H54 (cell line): ENCODE measurements around the gene TAS2R50.
A peak's percentile ranks its signal among the peaks of the same experiment; 100 is the strongest.

ENCODE experiments used
- DNase-seq: peaks from one replicate; pipeline ENCODE4 v3.0.0; 2011; ENCODE audit warnings: low spot score, mixed read lengths; ENCODE audit not compliant: insufficient read length
- FAIRE-seq: peaks from 3 replicates; lab custom pipeline; 2011; peaks lifted over from hg19 to GRCh38; lab: Jason Lieb, UNC
- POLR2A ChIP-seq: IDR thresholded peaks from 2 replicates; pipeline ENCODE4 v1.6.1; 2011; ENCODE audit warnings: low read depth, mild to moderate bottlenecking, low read length

The TAS2R50 gene

GRCh38 chr12:10968765-10969456, 17.8 kb downstream of the TAS2R50 start:
- no peak for TF ChIP-seq POLR2A
- DNase-seq = no peak
- peak; percentile 78 for FAIRE-seq

GRCh38 chr12:10967409-10967808, 19.3 kb downstream of the TAS2R50 start:
- FAIRE-seq (peak; percentile 38), DNase-seq (peak; percentile 16)
- TF ChIP-seq POLR2A = no peak

- TF ChIP-seq POLR2A = no peak
- DNase-seq (no peak), FAIRE-seq (no peak)
These were observed 20.4 kb downstream of the TAS2R50 start for GRCh38 chr12:10966314-10966713.

- DNase-seq (no peak), FAIRE-seq (no peak)
- TF ChIP-seq POLR2A = no peak
These were observed 21.2 kb downstream of the TAS2R50 start for GRCh38 chr12:10965476-10965875.

GRCh38 chr12:10960211-10960610, 26.5 kb downstream of the TAS2R50 start:
- no peak for TF ChIP-seq POLR2A
- peak; percentile 15 for FAIRE-seq

GRCh38 chr12:10959804-10960203, 26.9 kb downstream of the TAS2R50 start:
- DNase-seq (no peak), FAIRE-seq (no peak)
- TF ChIP-seq POLR2A = no peak

More at GRCh38 chr12:10960211-10960610, 26.5 kb downstream of the TAS2R50 start:
- DNase-seq = no peak

- DNase-seq = no peak
- no peak for TF ChIP-seq POLR2A
- FAIRE-seq = no peak
These were observed 29.0 kb downstream of the TAS2R50 start for GRCh38 chr12:10957741-10958140.

GRCh38 chr12:10956085-10956484, 30.6 kb downstream of the TAS2R50 start:
- FAIRE-seq (peak; percentile 20), DNase-seq (no peak)
- TF ChIP-seq POLR2A = no peak

- no peak for FAIRE-seq
- TF ChIP-seq POLR2A = no peak
- DNase-seq = no peak
These were observed 34.1 kb downstream of the TAS2R50 start for GRCh38 chr12:10952645-10953044.

- FAIRE-seq = no peak
- no peak for DNase-seq
- TF ChIP-seq POLR2A = no peak
These were observed 43.5 kb downstream of the TAS2R50 start for GRCh38 chr12:10943167-10943566.

- peak; percentile 38 for FAIRE-seq
- no peak for TF ChIP-seq POLR2A
- DNase-seq = no peak
These were observed 44.6 kb downstream of the TAS2R50 start for GRCh38 chr12:10941916-10942607.

- FAIRE-seq (no peak), DNase-seq (no peak)
- TF ChIP-seq POLR2A = no peak
These were observed 45.3 kb downstream of the TAS2R50 start for GRCh38 chr12:10941369-10941768.

GRCh38 chr12:10940389-10940788, 46.3 kb downstream of the TAS2R50 start:
- DNase-seq (peak; percentile 21), FAIRE-seq (peak; percentile 98)
- TF ChIP-seq POLR2A = no peak

GRCh38 chr12:10939163-10939562, 47.5 kb downstream of the TAS2R50 start, which contains the start of gene TAS2R14:
TAS2R14 (minus strand) TSS chr12:10939263; CDS start chr12:10939207, 56 bp downstream.
- DNase-seq = no peak
- no peak for FAIRE-seq
- no peak for TF ChIP-seq POLR2A
